ENCODE results near the gene PAX2. TPM values are rescaled to one million over a fixed set of nuclear protein-coding genes. Genes with fewer than 3 reads are reported as not detected.

PAX2 gene
- total RNA-seq, 1 donor from 2014 or later, result 0.07 TPM

DNA sequence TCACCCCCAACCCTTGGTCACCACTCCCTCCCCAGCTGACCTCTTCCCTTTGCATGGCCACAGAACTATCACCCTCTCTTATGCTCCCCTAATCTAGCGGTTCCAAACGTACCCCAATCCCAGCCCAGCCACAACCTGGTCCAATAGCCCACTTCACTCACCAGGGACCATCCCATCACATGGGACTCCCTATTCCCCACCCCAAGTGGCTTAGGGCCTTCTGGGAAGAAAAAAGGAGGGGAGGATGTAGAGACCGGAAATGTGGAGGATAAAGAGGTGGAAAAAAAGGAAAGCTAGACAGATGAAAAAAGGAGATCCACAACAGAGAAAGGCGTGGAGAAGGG, 30.3 kb upstream of the PAX2 start:
- intact Hi-C loops (cut with micrococcal nuclease), result loop anchor here (5.0 kb wide), 1 partner anchor 33 kb away; no protein-coding TSS in a partner anchor
- DNase-seq, result no peak
- H3K4me1 Mint-ChIP-seq, result peaks cover 5% of the 10 kb centered on the region
- peak overlapping the region; percentile 3 for H3K27ac Mint-ChIP-seq
- peaks cover 86% of the 10 kb centered on the region for H3K27me3 Mint-ChIP-seq
- no peak overlapping the region for H3K4me3 Mint-ChIP-seq
- no peaks in the 10 kb centered on the region for H3K9me3 Mint-ChIP-seq
- no peaks in the 10 kb centered on the region for H3K36me3 Mint-ChIP-seq (ENCODE audit: low read depth)

DNA sequence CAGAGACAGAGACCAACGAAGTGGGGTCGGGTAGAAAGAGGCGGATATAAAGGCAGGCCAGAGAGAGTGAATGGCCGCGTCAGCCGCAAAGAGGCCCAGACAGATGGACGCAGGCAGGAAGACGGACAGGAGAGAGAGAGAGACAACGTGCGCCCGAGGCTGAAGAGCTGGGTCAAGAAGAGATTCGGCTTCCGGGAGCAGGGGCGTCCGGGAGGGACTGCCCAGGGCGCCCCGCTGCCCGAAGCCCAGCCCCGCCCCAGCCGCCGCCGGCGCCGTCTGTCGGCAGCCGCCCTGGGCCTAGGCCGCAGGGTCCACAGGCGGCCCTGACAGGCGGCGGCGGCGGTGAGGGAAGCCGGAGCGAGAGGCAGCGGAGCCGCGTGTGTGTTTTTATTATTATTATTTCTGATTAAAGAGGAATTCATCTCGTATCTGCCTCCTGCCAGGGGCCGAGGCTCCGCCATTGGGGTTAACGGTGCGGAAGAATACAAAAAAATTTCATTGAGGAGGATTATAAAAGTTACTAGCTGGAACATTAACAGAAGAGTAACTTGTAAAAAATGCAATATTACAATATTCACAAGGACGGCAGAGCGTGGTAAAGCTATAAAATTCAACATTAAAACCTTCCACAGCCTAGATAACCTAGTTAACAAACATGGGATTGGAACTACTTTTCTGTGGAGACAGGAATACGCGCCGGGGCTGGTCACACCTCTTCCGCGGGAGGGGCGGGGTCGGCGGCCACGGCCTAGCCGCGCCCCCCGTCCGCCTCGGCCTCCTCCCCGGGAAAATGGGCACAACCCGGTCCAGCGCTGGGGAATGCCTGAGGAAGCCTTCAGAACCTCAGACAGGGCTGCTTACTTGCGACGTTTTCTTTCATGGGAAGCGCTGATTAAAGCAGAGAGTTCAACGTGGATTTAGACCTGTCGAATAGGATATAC, 29.7 kb upstream of the PAX2 start:
- Mint-ChIP-seq H3K4me3 (no peak overlapping the region), H3K4me1 (peaks cover 5% of the 10 kb centered on the region), H3K9me3 (no peaks in the 10 kb centered on the region), H3K27me3 (peaks cover 89% of the 10 kb centered on the region), H3K27ac (peak overlapping the region; percentile 3), H3K36me3 (ENCODE audit: low read depth) (no peaks in the 10 kb centered on the region)
- DNase-seq, result no peak
- intact Hi-C loops (cut with micrococcal nuclease), result loop anchor here (5.0 kb wide), 1 partner anchor 33 kb away; no protein-coding TSS in a partner anchor

DNA sequence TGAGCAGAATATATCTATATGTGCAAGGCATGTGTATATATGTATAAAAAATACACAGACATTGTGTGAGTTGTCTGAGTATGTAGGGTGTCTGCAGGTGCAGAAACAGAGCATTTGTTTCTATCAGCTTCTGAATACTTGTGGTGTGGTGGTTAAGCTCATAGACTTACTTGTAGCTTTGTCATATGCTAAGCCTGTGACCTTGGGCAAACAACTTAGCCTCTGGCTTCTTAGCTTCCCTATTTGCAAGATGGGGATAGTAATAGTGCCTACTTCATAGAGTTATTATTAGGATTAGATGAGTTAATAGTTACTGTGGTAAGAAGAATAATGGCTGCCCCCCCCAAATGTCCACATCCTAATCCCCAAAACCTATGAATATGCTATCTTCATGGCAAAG, 28.2 kb upstream of the PAX2 start:
- no peak for DNase-seq
- H3K36me3 Mint-ChIP-seq (ENCODE audit: low read depth), result no peaks in the 10 kb centered on the region
- H3K9me3 Mint-ChIP-seq, result no peaks in the 10 kb centered on the region
- peaks cover 85% of the 10 kb centered on the region for H3K27me3 Mint-ChIP-seq
- peaks cover 5% of the 10 kb centered on the region for H3K4me1 Mint-ChIP-seq
- intact Hi-C loops (cut with micrococcal nuclease), result loop anchor here (5.0 kb wide), 1 partner anchor 35 kb away; no protein-coding TSS in a partner anchor
- H3K4me3 Mint-ChIP-seq, result no peak overlapping the region
- no peak overlapping the region for H3K27ac Mint-ChIP-seq

DNA sequence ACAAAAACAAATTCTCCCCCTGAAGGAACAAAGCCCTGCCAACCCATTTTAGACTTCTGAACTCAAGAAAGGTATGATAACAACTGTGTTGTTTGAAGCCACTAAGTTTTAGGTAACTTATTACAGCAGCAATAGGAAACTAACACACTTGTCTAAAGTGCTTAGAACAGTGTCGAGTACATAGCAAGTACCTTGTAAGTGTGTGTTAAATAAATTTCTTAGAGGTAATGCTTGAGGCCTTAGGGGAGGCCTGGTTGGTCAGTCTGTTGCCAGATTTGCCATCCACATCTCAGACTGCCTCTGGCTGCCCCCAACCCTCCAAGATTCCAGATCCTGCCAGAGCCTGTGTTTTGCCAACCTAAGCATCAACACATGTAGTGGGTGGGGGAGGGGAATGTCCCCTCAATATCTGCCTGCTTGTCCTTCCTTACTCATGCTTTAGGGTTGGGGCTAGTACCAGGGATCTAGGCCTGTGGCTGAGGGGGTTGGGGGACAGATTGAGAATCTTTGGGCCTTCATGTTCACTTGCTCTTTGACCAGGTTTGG, 27.1 kb upstream of the PAX2 start:
- Mint-ChIP-seq H3K27ac (no peak overlapping the region), H3K36me3 (ENCODE audit: low read depth) (no peaks in the 10 kb centered on the region), H3K4me1 (peaks cover 5% of the 10 kb centered on the region), H3K27me3 (peaks cover 81% of the 10 kb centered on the region), H3K4me3 (no peak overlapping the region), H3K9me3 (no peaks in the 10 kb centered on the region)
- DNase-seq, result no peak
- intact Hi-C loops (cut with micrococcal nuclease), result loop anchor here (5.0 kb wide), 1 partner anchor 36 kb away; no protein-coding TSS in a partner anchor

- Mint-ChIP-seq H3K9me3 (no peaks in the 10 kb centered on the region), H3K4me3 (no peak overlapping the region), H3K27me3 (peaks cover 76% of the 10 kb centered on the region), H3K36me3 (ENCODE audit: low read depth) (no peaks in the 10 kb centered on the region), H3K27ac (no peak overlapping the region), H3K4me1 (no peaks in the 10 kb centered on the region)
- intact Hi-C loops (cut with micrococcal nuclease), result no loop called here
- DNase-seq, result no peak
These were observed 22.2 kb upstream of the PAX2 start for GRCh38 chr10:100723180-100723579.

DNA sequence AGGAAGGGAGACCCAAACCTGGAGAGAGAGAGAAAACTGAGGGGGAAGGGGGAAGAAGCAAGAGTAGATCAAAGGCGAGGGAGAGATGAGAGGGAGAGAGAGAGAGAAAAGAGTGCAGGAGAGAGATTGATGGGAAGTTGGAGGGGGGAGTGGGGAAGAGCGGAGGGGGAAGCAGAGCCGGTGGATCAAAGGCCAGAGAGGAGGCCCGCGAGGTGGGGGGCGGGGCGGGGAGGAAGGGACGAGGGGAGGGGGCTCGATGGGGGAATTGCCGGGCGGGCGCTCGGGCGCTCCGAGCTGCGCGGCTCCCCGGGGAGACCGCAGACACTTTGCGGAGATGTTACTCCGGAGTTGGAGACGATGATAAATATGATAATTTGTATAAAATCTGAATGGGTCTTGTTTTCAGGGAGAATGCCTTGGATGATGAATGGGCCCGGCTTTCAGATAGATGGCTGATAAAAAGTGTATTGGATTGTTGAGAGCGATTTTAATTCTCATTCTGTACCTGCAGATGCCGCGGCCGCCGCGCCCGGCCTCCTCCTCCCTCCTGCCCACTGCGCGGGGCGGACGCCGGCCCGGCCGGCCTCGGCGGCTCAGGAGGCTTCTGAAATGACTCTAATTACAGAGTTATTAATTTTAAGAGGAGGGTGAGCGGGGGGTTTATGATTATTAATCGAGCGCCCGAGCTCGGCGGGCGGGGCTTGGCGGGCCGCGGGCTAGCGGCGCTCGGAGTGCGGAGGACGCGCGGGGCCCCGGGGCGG, 21.4 kb upstream of the PAX2 start:
- Mint-ChIP-seq H3K9me3 (no peaks in the 10 kb centered on the region), H3K36me3 (ENCODE audit: low read depth) (no peaks in the 10 kb centered on the region), H3K4me1 (peaks cover 3% of the 10 kb centered on the region), H3K4me3 (no peak overlapping the region), H3K27ac (no peak overlapping the region), H3K27me3 (peaks cover 77% of the 10 kb centered on the region)
- DNase-seq, result no peak
- intact Hi-C loops (cut with micrococcal nuclease), result no loop called here

DNA sequence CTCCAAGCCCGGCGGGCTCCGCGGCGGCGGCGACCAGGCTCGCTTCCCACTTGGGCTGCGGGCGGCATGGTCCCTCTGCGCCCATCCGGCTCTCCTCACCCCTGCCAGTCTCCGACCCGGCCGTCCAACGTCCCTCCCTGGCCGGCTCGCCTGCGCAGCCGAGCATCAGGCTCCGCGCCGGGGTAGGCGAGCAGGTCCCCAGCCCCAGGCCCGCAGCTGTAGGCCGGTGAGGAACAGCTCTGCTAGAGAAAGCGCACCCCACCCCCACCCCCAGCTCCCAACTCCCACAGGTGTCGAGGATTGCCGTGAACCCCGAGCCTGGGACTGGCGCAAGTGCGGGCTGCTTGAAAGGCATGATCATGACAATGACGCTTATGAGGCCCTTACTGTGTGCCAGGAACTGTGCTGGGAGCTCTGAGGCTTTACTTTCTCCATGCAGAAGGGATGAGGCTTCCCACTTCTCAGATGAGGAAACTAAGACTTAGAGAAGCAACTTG, 20.8 kb upstream of the PAX2 start:
- DNase-seq, result no peak
- peaks cover 8% of the 10 kb centered on the region for H3K4me1 Mint-ChIP-seq
- H3K4me3 Mint-ChIP-seq, result no peak overlapping the region
- peaks cover 77% of the 10 kb centered on the region for H3K27me3 Mint-ChIP-seq
- H3K36me3 Mint-ChIP-seq (ENCODE audit: low read depth), result no peaks in the 10 kb centered on the region
- H3K27ac Mint-ChIP-seq, result no peak overlapping the region
- no peaks in the 10 kb centered on the region for H3K9me3 Mint-ChIP-seq
- intact Hi-C loops (cut with micrococcal nuclease), result no loop called here

GRCh38 chr10:100725071-100725471, 20.3 kb upstream of the PAX2 start:
- DNase-seq, result no peak
- no peaks in the 10 kb centered on the region for H3K9me3 Mint-ChIP-seq
- no peaks in the 10 kb centered on the region for H3K36me3 Mint-ChIP-seq (ENCODE audit: low read depth)
- H3K27me3 Mint-ChIP-seq, result peaks cover 78% of the 10 kb centered on the region
- peaks cover 11% of the 10 kb centered on the region for H3K4me1 Mint-ChIP-seq
- no peak overlapping the region for H3K4me3 Mint-ChIP-seq
- intact Hi-C loops (cut with micrococcal nuclease), result no loop called here
- H3K27ac Mint-ChIP-seq, result no peak overlapping the region

DNA sequence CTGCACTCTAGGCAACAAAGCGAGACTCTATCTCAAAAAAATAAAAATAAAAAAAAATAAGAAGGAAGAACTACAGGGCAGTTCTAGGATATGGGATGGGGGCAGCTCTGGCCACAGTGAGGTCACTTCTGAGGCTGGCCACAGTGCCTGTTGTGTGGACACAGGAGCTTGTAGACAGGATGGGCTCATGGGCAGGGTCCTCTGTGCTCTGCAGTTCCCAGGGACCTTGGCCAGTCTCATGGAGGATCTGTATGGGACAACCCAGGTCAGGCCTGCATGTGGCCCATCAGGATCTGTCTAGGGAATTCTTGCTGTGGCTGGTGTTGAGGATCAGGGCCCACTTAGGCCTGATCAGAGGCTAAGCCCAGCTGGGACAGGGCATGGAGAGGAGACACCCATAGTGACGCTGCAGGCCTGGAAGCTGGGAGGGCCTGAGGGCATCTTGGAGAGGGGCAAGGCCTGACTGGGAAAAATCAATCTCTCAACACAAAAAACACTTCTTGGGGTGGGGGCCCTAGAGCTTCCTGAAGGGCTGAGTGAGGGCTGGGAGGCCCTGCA, 19.4 kb upstream of the PAX2 start:
- intact Hi-C loops (cut with micrococcal nuclease), result no loop called here
- Mint-ChIP-seq H3K27ac (no peak overlapping the region), H3K4me1 (peaks cover 14% of the 10 kb centered on the region), H3K4me3 (no peak overlapping the region), H3K9me3 (no peaks in the 10 kb centered on the region), H3K27me3 (peaks cover 77% of the 10 kb centered on the region), H3K36me3 (ENCODE audit: low read depth) (no peaks in the 10 kb centered on the region)
- no peak for DNase-seq

DNA sequence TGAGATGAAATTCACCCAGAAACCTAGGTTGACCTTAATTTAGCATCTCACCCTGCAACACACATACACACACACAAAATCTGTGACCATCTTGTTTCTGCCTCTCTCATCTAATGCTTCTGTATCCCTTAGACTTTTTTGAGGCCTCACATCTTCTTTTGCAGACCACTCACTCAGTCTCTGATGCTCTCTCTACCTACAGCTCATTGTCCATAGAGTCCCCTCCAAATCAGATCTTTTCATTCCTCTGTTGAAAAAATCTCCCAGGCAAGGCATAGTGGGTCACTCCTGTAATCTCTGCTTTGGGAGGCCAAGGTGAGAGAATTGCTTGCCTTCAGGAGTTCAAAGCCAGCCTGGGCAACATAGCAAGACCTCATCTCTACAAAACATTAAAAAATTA, 17.6 kb upstream of the PAX2 start:
- Mint-ChIP-seq H3K36me3 (ENCODE audit: low read depth) (peaks cover 3% of the 10 kb centered on the region), H3K9me3 (no peaks in the 10 kb centered on the region), H3K27me3 (peaks cover 84% of the 10 kb centered on the region), H3K4me3 (no peak overlapping the region), H3K4me1 (peaks cover 20% of the 10 kb centered on the region), H3K27ac (no peak overlapping the region)
- intact Hi-C loops (cut with micrococcal nuclease), result loop anchor here (2.0 kb wide), 1 partner anchor 15 kb away; no protein-coding TSS in a partner anchor
- DNase-seq, result no peak

DNA sequence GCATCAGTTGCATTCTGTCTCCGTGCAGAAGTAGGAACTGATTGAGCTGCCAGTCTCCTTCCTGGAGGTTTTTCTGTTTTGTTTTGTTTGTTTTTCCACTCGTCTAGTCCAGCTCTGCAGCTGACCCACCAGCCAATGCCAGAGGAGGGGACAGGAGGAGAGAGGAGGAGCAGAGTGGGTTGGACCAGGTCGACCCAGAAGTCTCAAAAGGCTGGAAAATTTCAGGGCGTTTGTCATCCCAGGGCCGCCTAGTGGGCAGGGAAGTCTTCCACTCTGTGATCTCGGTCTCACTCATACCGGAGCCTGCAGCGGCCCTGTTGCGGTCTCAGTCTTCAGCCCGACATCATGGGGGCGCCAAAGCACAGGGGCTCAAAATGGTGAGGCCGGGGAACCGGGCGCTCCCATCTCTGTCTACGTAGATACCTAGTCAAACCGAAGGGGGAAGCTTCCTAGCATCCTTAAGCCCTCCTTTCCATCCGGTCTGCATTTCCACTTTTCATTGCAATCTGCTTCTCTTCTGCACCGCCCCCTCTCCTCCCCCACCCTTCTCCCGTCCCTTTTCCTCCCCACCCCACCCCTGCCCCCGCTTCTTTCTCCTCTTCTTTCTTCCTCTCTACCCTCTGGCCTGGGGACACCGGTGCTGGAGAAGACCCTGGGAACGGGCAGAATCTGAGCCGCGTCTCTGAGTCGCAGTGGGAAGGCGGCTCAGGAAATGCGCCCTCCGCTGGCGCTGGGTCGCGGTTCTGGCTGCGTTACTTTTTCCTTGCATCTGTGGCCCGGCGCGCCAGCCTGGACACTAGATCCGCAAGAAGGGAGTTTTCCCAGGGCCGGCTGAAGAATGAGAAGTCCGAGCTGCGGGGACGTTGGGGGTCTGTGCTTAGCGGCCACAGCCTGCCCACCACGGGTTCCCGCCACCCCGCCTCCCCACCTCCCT, 16.2 kb upstream of the PAX2 start:
- no peak overlapping the region for H3K27ac Mint-ChIP-seq
- intact Hi-C loops (cut with micrococcal nuclease), result loop anchor here (2.0 kb wide), 1 partner anchor 14 kb away; no protein-coding TSS in a partner anchor
- H3K9me3 Mint-ChIP-seq, result no peaks in the 10 kb centered on the region
- H3K4me3 Mint-ChIP-seq, result peak overlapping the region; percentile 9
- peaks cover 20% of the 10 kb centered on the region for H3K4me1 Mint-ChIP-seq
- peak; percentile 65 for DNase-seq
- peaks cover 85% of the 10 kb centered on the region for H3K27me3 Mint-ChIP-seq
- H3K36me3 Mint-ChIP-seq (ENCODE audit: low read depth), result peaks cover 3% of the 10 kb centered on the region

DNA sequence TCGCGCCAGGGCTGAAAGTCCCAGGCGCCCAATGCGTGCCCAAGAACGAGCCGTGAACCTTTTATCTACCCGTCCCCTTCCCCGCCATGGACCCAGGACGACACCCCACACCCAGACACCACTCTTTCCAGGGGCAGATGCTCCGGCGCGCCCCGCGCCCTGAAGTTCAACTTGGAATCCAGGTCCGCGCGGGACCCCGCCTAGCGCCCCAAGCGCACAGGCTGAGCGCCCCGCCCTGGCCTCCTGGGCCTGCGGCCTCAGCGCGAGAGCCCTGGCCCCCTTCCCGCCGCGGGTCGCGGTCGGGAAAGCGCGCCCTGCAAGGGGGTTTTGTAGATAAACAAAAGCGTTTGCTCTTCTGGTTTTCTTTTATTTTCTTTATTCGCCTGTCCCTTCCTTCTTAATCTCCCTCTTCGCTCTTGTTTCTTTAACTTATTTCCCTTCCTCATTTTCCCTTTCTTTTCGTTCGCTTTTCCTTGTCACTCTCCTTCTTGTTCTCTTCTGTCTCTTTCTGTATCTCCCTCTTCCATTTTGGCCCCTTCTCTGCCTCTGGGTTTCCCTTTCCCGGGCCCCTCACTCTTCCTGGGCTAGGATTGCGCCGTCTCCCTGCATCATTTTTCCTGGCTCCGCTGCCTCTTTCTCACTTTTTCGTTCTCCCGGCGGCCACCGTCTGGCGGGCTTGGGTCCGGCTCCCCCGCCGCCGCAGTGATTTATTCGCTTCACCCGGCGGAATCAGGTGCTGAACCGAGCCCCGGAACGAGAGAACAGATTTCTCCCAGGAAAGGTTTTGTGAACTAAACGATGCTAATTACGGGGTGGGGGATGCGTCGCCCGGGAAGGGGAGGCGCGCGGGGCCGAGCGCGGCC, 15.3 kb upstream of the PAX2 start:
- Mint-ChIP-seq H3K36me3 (ENCODE audit: low read depth) (peaks cover 3% of the 10 kb centered on the region), H3K4me1 (peaks cover 25% of the 10 kb centered on the region), H3K27ac (no peak overlapping the region), H3K9me3 (no peaks in the 10 kb centered on the region), H3K4me3 (peak overlapping the region; percentile 34), H3K27me3 (peaks cover 92% of the 10 kb centered on the region)
- DNase-seq, result no peak
- intact Hi-C loops (cut with micrococcal nuclease), result loop anchor here (2.0 kb wide), 1 partner anchor 13 kb away; no protein-coding TSS in a partner anchor
